Measurements from ENCODE around the gene KLHL21.

The KLHL21 gene

DNA sequence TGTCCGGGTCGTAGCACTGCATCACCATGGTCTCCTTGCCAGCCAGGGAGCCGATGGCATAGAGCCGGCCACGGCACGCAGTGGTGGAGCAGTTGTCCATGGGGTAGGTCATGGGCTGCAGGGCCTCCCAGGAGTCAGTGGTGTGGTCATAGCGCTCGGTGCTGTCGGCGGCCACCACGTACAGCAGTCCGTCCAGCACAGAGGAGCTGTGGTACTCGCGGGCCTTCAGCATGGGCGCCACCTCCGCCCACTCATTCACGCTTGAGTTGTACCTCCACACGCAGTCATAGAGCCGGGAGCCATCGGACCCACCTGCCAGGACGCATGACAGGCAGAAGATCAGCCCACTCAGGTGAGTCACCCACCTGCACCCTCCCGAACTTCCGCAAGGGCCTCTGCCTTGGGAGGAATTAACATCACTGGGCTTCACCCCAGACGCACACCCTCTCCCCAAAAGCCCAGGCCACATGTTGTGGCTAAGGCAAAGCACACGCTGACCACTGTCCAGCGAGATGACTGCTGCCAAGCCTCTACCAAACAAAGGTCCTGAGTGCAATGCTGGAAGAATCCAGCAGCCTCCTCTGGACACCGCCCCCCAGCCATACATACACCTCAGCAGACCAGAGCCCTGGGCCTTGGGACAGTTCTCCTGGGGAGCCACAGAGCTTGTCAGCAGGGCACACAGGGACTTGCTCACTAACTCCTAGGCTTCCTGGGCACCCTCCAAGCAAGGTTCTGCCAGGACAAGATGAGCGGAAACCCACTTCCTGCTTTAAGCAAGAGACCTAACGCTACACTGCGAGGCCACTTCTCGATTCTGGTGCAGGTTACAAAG, 3.3 kb downstream of the KLHL21 start:
- peak; percentile 66 for DNase-seq

DNA sequence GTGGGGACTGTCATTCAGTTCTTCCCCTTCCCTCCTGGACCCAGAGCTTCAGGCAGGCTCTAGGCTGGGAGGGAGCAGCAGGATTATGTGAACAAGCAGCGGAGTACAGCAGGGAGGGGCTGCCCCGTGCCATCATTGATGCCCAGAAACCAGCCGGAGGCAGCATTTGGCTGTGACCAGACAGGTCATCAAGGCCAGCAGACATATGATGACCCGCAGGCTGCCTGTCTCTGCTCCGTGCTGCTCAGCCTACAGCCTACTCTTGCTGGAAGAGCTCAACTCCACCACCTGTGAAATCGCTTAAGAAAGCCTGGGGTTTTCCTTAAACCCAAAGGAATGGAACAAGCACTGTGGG, 4.9 kb downstream of the KLHL21 start:
- no peak for DNase-seq

DNA sequence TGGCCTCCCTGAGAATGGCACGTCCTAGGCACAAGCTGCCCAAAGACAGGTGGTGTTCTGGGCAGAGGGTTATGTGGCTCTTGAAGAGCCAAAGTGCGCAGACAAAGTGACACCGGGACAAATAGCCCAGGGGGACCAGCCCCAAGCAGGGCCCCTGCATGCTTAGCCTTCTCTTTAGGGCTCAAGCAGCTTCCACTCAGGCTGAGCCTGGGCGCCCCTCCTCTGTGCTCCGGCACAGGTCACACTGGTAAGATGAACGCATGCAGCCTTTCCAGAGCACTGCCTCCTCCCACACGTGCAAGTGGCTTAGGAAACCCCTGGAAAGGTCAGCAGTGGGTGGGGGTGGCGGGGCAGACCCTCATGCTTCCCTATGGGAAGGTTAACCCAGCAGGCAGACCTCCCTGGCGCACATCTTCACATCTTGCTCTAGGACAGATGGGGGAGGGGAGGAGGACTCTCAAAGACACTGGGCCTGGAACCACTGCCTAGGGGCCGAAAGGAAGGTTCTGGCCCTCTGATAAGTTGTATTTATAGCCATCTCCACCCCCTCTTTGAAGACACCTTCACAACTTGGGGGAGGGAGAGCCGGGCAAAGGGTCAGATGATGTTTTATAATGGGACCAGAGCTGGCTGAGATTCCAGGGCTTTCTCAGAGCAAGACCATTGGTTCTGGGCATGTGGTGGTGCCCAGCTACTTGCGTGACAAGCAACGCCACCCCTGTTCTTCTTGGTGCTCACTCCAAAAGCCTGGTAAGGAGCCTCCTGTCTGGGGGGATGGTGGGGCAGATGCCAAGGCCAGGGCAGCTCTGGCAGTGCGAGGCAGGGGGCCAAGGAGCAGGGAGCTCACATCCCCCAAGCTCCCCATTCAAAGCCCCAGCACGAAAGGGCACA, 5.5 kb downstream of the KLHL21 start:
- DNase-seq = no peak

DNA sequence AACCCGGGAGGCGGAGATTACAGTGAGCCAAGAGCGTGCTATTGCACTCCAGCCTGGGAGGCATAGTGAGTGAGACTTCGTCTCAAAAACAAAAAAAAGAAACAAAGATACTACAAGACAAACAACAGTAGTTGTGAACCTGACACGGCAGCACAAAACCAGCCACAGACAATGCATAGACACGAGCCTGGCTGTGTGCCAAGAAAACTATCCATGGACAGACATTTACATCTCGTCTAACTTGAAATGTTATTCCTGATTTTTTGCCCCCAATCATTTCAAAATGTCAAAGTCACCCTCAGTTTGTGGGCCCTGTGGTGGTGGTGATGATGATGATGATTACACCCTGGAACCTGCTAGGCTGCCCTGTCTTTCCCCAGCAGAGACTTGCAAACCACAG, 6.3 kb downstream of the KLHL21 start:
- DNase-seq = no peak

DNA sequence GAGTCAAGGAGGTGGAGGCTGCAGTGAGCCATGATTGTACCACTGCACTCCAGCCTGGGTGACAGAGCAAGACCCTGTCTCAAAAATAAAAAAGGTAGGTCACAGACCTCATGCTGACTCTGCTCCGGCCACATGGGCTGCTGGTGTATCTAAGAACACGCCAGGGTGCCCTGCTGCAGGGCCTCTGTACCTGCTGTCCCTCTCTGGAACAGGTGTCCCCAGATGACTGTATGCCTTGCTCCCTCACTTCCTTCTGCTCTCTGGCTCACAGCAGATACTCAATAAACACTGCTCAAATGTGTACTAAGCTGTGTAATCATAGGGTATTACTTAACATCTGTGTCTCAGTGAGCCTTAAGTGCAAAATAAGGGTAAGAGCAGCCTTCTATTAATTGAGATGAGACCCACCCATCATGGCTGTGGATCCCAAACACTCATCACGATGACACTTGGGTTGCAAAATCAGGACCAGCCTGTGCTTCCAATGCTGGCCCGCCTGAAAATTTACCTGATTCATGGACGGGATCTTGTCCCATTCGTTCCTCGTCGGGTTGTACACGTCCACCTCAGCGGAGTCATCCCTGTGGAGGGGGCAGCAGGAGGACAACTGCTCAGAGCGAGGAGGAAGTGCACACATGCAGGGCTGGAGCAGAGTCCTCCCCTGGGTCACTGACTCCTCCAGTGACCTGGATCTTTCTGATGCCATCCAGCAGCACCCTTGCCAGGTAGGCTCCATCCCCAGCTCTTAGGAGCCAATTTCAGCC, 7.5 kb downstream of the KLHL21 start:
- no peak for DNase-seq

DNA sequence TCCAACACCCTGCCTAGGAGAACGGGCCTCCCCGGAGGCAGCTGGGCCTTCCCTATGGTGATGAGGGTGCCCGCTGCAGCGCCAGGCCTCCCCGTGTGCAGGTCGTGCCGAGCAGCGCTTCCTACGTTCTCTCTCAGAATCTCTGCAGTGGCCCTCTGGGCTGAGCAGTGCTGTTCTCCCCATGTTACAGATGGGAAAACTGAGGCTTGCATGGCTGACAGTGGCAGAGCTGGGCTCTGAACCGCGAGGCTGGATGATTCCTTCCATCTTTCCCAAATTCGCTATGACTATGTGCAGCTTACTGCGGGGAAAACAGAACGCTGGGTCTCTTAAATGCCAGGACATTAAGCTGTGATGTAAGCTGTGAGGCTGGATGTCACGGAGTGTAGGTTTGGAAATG, 8.9 kb downstream of the KLHL21 start:
- no peak for DNase-seq

DNA sequence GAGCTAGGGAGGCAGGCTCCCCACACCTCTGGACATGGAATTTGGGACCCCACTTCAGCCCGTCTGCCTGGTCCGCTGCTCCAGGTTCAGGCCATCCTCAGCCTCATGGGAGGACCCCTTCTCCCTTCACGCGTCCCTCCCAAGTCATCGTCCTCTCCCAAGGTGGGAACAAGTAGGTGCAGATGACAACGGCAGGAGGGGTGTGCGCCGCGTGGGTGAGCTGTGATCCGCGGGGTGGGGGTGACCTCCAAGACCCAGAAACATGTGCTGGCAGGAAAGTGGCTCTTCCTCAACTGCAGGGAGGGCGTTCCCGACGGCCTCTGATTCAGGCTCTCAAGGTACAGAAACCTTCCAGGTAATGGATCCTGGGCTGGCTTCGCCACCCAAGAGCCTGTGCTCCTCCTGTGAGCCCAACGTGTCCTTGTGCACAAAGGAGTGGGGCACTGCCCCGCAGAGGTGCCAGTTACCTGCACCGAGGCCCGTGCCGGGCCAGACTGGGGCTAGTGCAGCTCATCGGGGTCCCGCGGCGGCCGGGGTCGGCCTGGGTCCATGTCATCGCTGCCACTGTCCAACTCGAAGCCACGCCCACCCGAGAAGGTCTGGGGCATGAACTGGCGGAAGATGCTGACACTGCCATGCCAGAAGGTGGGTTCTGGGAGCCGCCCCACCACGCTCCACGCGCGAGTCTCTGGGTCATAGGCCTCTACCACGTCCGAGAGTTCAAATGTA, 9.6 kb downstream of the KLHL21 start:
- DNase-seq = no peak

DNA sequence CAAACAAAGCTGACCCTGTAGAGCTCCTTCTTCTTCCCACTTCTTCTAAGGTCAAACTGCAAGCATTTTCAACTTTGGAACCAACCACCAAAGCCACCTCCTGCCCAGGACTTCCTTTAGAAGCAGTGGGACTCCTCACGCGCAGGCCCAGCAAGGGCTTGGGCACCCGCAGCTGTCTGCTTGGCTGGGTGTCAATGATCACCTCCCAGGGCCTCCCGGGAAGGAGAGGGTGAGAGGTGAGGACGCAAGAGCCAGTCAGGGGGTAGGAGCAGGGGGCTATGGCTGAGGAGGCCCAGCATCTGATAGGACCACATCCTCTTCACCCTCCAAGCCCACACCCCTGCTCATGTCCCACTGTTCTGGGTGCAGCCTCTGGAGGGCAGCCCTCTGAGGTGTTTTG, 10.2 kb downstream of the KLHL21 start:
- no peak for DNase-seq

DNA sequence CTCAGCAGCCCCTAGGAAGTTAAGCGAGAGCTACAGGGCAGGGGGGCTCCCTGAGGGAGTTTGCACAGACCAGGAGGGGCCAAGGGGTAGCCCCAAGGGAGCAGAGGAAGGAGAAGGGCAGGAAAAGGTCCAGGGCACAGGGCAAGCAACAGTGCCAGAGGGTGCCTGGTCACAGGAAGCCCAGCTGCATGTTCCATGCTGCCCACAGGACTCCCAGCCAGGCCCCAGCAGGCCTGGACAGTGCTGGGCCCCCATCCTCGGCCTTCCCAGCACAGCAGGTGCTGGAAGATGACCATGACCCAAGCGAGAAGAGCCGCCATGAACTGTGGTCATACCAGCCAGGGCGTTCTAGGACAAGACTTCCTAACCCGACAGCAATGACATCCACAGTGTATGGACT, 11.0 kb downstream of the KLHL21 start:
- DNase-seq = no peak

DNA sequence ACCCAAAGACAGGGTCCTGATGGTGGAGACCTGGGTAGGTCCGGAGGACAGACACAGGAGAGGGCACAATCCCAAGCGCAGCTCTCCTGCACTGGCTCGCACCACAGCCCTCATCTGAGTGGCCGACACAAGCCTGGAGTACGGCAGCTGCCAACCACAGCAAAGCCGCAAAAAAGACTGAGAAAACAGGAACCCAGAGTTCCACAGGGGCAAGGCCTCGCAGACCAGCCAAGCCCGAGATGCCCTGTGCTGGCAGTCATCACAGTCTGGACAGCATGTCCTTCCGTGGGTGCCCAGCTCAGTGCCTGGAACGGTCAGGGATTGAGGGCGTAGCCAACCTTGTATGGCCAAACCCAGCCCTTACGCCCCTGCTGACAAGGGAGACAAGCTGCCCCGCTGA, 11.4 kb downstream of the KLHL21 start:
- DNase-seq = no peak

DNA sequence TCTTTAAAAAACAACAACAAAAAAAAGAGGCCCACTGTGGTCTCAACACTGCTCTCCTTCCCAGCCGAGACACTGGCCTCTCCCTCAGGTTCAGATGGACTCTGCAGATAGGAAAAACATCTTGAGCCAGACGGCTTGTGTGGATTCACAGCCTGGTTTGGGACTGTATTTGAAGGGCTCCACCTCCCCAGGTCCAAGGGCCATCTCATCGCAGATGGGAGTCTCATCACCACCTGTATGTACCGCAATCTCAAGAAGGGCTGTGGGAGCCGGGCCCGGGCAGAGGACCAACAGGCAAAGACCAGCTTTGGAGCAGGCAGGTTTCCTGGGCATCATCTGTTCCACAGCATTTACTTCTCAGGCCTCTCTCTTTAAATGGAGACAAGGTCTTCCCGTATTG, 12.6 kb downstream of the KLHL21 start:
- no peak for DNase-seq

DNA sequence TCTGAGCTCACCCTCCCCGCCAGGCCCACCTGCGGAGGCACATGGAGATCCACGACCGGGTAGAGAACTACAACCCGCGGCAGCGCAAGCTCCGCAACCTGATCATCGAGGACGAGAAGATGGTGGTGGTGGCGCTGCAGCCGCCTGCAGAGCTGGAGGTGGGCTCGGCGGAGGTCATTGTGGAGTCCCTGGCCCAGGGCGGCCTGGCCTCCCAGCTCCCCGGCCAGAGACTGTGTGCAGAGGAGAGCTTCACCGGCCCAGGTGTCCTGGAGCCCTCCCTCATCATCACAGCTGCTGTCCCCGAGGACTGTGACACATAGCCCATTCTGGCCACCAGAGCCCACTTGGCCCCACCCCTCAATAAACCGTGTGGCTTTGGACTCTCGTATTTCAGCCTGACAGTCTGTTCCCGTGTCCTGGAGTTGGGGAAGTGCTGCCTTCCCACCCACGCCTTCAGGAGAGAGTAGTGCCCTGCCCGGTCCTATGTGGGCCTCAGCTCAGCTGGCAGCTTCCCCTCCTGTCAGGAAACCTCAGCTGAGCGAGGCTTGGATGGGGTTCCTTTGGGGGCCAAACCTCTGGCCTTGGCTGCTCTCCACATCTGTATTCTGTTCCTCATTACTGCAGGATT, 13.7 kb downstream of the KLHL21 start:
- no peak for DNase-seq

DNA sequence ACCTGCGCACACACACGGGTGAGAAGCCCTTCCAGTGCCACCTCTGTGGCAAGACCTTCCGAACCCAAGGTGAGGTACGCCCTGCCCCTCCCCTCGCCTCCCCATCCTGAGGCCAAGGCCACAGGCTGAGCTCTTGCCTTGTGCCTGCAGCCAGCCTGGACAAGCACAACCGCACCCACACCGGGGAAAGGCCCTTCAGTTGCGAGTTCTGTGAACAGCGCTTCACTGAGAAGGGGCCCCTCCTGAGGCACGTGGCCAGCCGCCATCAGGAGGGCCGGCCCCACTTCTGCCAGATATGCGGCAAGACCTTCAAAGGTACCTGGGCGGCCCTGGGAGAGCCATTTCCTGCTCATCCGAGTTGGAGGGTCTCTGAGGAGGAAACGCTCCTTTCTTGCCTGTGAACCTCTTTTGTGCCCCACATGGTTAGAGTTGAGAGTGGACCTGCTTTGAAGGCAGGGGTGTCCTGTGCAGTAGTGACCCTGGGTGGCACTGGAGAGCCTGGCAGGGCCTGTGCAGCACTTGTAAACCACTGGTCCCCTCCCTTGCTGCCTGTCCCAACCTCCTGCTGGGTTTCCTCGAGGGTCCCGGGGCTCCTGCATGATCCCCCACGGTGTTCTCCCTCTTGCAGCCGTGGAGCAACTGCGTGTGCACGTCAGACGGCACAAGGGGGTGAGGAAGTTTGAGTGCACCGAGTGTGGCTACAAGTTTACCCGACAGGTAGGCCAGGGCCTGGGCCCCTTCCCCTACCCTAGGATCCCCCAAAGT, 14.4 kb downstream of the KLHL21 start:
- DNase-seq = no peak

DNA sequence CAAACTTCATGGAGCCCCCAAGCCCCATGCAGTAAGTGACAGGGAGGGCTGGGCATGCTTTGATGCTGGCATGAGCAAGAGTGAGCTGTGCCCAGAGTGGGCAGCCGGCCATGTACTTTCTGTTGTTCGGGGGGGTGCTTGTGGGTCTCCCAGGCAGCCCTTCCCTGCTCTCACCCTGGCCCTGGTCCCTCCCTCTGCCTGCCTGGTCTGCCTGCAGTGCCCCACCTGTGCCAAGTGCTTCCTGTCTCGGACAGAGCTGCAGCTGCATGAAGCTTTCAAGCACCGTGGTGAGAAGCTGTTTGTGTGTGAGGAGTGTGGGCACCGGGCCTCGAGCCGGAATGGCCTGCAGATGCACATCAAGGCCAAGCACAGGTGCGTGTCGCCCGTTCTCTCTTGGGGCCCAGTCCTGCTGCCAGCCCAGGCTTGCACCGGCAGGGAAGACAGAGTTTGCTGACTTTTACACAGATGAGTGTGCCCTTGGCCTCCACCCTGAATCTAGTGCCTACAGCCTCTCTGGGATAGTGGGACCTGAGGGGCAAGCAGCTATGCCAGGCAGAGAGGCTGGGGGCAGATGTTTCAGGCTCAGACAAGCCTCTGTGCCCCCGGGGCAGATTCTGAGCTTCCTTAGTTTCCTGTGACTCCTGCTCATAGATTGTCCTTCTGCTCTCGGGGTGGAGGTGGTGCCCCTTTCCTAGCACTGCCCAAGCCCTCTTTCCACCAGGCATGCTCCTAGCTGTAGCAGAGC, 15.2 kb downstream of the KLHL21 start:
- DNase-seq = peak; percentile 93

DNA sequence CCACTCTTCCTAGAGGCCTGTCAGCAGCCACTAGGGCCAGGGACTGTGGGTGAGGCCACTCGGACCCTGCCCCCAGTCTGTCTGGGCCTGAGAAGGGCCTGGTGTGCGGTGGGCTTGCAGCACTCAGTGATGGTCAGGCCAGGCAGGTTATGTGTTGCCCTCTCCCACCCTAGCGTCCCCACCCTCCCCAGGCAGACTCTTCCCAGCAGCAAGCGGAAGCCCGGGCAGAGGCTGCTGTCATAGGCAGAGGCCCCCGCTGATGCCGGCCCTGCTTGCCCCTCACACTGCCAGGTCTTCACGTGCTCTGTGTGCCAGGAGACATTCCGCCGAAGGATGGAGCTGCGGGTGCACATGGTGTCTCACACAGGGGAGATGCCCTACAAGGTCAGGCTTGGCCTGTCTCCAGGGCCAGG, 16.3 kb downstream of the KLHL21 start:
- no peak for DNase-seq

DNA sequence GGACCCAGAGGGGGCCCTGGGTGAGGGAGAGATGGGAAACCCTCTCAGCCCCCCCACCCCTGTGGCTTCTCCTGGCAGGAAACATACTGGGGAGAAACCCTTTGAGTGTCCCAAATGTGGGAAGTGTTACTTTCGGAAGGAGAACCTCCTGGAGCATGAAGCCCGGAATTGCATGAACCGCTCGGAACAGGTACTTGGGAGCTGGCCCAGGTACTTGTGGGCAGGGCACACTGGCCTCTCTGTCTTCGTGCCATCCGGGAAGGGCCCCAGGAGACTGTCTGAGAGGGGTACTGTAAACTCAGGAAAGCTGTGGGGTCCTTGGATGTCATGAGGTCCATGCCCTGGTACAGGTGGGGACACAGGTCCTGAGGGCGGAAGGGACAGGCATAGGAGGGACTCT, 16.8 kb downstream of the KLHL21 start:
- DNase-seq = no peak

DNA sequence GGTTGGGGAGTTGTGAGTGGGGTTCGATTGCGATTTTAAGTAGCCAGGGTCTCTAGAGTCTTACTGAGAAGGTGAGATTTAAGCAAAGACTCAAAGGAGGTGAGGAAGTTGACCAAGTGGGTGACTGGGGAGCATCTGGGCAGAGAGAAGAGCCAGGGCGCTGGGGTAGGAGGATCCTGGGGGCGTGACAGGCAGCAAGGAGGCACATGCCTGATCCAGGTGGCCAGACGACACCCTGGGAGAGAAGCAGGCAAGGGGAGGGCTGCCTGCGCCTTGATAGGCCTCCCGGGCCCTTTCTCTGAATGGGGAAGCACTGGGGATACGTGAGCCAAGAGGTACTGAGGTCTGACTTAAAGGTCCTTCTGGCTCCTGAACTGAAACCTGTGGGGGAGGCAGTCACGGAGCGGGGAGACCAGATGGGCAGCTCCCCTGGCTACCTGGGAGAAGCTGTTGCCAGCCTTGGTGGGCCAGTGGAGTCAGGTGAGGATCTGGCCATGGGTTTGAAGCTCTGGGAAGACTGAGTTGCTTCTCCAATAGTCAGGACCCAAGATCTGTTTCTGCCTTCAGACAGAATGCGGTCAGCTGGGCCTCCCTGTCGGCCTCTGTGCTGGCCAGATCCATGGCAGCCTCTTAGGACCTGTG, 17.5 kb downstream of the KLHL21 start:
- no peak for DNase-seq

DNA sequence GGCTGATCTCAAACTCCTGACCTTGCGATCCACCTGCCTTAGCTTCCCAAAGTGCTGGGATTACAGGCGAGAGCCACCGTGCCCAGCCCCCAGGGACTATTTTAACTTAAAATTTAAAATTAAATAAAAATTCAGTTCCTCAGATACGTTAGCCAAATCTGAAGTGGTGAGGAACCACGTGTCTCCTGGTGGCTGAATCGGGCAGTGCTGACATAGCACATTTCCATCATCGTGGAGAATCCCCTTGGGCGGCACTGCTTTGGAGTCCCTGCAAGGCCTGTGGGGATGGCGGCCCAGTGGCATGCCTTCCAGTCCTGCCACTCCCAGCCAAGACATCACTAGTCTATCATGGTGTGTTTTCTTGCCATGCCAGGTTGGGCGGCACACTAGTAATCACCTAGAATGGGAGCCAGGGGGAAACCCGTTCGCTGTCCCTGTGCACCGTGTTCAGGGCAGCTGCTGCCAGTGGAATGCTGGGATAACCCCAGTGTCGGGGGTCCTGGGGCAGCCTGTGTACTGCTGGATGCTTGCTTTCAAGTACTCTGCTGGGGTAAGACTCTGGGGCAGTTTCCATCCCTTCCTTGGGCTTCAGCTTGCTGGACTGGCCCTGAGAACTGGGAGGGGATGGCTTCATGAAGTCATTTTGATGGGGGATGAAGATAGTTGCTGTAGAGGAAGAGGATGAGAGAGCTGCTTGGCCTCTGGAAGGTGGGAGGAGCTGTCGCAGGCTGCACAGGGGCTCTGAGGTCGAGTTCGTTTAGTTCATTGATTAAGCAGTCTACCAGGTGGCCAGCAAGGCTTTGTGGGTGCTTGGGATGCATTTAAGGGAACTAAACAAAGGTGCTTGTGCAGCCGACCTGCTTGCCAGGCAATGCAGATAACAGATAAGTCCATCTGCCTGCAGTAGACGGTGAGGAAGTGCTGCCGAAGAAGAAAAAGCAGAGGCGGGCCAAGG, 18.3 kb downstream of the KLHL21 start:
- DNase-seq = peak; percentile 36

DNA sequence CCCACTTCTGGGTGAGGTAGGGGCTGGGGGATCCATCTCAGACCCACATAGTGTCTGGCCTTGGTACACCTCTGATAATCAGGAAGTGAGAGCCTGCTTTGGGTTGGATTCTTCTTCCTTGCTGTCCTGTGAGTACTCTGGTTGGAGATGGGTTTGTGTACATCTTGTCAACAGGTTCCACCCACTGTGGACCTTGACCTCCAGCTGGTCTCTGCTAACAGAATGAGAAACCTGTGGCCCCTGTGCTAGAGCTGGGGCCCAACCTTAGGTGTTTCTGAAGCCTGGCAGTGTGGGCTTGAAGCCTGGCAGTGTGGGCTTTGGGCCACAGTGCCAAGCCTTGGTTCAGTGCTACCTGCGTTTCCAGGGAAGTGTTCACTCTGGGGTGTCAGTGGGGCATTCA, 20.3 kb downstream of the KLHL21 start:
- no peak for DNase-seq
